Inferior parietal cortex (tissue), 1 donor: ENCODE measurements around the gene MRPS18A.
"Not testable (repeated sequence)": the region's sequence is repeated elsewhere in the genome, so short reads cannot be mapped to it uniquely, and the experiment has no call there.

Source experiments
- DNase-seq: peaks from one replicate; pipeline ENCODE4 v3.0.0-alpha.2; 2016; ENCODE audit errors: extremely low spot score

The MRPS18A gene

DNA sequence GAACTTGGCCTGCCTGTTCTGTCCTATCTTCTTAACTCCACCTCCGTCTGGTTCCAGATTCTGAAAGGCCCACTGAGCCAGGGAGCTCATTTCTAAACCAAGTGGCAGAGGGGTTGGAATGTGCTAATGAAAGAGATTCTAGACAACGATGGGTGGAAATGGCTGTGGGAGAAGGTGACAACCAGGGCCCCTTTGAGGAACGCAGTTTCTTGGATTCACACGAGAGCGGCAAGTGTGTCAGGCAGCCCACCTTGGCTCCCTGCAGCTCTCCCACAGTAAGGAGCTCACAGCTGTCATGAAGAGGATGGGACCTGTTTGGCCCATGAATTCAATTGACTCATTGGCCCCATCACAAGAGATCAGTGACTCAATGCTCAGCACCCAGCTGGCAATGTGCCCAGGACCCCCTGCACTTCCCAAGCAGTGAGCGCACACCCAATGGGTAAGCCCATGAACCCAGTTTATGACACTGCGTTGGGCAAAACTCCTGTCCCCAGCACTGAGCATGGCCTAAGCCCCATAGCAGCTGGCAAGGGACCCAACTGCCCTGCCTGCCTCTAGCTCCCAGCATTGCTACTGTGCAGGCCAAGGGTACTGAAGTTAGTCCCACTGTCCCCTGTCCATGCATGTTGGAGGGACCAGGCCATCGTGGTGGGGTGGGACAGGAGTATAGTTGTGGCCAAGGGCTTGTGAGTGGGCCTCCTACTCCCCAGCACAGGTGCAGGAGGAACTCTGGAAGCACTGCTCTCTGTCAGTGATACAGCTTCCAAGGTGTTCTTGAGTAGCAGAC, 16.4 kb downstream of the MRPS18A start:
- no peak for DNase-seq

DNA sequence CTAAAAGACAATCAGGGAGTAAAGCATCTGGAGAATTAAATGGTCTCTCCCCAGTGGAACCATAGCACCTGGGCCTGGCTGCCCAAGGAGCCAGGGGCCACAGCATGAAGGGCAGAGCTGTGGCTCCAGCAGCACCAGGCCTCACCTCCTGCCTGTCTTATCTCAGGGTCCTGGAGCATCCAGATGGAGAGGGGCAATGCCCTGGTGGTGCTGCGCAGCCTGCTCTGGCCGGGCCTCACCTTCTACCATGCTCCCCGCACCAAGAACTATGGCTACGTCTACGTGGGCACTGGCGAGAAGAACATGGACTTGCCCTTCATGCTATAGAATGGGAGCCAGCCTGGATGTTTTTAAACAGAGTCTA, 17.0 kb downstream of the MRPS18A start:
- no peak for DNase-seq

DNA sequence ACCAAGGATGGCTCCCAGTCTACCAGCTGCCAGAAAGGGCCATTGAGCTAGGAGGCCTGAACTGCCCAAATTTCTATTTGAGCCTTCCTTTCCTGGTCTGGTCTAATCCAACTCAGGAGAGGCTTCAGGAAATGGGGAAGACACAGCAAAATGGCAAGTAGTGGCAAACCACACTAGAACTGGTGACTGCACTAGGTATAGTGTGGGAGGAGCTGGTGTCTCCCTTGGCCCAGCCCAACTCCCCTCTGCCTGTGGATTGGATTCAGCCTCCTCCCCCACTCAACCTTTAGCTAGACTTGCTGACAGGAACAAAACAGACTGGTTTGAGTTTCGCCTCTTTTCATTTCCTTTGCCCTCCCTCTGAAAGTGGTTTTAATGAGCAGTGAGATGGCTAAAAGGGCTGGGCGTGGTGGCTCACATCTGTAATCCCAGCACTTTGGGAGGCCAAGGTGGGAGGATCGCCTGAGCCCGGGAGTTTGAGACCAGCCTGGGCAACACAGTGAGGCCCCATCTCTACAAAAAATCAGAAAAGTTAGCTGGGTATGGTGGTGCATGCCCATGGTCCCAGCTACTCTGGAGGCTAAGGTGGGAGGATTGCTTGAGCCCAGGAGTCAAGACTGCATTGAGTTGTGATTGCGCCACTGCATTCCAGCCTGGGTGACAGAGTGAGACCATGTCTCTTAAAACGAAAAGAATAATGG, 17.5 kb downstream of the MRPS18A start:
- DNase-seq, result no peak

DNA sequence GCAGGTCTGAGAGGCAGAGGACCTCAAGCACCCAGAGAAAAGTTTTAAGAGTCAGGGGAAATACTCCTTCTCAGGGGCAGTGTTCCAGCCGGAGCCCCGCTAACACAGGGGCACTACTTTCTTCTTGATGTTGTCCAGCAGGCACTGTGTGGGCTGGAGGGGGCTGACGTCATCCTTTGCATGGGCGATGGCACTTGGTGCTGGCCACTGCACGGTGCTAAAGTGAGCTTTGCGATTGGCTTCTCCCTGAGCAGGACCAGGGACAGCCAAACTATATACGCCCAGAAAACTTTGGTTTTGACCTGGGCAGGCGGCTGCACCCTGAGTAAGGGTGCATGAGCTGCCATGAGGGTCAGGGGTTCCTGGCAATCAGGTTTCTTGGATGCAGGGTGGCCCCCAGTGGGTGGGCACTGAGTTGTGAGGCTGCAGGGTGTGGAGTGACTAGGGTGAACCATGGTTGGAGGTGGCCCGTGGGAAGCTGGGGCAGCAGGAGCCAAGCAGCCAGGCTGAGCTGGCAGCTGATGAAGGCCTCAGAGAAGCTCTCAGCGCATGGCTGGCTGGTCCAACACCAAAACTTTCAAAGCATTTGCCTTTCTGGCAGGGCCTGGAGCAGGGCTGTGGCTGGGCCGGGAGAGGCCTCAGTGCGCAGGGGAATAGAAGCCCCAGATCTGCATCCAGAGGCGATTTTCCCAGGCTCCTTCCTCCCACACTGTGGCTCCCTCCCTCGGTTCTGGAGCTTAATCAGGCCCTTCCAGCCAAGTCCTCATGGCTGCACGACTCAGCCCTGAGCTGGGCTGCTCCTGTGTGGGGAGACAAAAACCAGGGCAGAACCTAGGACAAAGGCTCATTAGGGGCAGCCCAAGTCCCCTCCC, 18.3 kb downstream of the MRPS18A start:
- peak; percentile 27 for DNase-seq

DNA sequence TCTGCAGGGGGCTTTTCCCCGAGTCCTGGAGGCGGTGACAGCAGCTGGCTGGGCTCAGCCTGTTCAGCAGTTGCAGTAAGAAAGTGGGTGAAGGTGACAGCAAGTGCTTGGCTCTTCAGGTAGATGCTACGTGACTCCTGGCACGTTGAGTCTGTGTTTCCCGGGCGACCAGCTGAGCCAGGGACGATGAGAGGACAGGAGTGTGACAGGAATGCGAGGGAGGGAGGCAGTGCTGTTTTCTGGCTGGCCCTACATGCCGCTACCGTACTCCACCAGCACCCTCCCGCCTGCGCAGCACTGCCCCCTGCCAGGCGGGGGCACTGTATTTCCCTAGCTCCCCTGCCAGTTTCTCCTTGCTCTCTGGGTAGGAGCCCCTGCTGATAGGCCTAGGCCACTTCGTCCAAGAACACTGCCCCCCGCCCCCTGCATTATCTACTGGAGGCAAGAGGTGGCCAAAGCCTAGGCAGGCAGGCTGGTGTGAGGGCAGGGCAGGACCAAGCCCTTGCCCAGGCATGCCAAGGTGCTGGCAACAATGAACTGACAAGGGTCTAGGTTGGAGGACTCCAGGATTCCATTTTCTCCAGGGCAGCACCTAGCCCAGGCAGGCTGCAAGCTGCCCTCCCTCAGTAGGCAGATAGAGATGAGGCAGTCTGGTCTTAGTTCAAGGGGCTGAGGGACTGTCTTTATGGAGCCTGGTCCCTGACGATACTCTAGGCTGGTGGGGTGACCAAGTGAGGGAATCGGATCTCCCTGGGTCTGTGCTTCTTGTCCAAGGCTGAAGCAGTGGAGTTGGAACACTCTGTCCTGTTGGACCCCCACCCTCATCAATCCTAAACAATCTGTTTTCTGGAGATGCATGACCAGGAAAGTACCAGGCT, 19.2 kb downstream of the MRPS18A start:
- DNase-seq, result peak; percentile 35

DNA sequence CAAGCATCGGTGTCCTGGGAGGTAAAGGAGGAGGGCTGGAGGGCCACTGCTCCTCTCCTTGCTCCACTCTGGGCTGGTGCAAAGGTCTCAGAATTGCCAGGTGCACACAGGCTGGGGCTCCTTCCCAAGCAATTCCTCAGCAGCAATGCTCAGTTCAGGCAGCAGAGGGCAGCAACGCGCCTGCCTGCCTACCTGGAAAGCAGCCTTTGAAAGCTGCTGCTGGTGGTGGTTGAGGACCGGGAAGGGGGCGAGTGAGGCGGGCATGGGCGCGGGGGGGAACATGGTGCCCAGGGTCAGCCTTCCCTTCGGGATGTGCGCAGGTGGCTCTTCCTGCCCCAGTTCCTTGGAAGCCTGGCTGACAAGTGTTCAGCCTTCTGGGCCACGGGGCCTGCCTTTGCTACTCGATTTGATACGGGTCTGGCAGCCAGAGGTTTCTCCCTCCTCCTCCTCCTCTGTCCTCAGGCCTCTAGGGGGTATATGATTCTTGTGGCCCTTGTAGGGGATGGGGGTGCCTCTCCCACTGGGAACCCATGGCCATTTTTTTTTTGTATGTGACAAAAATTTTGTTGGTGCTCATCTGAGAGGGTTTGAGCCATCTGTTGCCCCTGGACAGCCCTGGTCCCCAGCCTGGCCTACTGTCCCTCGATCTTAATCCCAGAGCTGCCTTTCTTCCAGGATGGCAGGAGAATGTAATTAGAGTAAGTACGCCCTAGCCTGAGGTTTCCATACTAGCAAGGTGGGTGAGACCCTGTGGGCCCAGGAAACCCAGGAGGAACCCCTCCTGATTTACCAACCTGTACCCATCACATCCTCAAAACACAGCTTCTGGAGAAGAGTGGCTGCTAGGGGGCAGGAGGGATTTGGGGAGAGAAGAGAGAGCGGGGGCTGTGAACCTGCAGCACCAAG, 20.1 kb downstream of the MRPS18A start:
- DNase-seq, result peak; percentile 87

DNA sequence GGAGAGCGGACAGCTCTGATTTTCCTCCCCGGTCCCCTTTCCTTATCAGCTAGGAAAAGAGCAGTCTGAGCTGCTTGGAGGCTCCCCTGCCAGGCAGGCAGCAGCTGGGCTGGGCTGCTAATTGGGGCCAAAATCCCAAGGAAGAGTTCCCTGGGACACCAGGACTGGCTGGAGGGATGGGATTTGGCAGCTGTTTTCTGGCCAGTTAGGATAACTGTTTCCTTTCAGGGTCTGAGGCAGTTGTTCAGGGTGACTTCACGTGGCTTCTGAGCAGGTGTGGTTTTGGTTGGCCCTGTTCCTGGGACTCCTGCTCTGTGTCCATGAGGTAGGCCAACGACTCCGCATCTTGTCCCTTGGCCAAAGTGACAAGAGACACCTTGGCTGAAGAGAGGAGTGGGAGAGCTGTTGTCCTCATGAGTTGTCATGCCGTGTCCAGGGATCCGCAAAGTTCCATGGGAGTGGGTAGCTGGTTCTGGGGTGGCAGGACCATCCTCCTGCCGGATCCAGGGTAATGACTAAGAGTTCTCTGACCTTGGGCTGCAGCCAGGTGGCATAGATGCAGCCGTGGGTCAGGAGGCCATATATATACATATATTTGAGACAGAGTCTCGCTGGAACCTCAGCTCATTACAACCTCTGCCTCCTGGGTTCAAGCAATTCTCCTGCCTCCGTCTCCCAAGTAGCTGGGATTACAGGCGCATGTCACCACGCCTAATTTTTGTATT, 21.2 kb downstream of the MRPS18A start:
- DNase-seq, result no peak

DNA sequence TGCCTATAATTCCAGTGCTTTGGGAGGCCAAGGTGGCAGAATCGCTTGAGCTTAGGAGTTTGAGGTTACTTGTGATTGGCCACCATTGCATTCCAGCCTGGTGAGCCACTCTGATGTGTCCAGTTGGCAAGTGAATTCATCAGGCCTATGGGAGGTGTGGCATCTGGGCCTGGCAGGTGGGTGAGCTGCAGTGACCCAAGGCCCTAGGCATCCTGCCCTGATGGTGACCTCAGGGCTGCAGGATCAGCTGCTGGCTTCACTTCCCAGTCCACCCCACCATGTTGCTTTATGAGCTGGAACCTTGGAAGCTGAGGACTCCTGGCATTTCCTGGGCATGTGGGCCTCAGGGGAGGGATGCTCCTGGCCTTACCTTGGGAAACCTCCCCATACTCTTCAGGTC, 22.2 kb downstream of the MRPS18A start:
- no peak for DNase-seq

DNA sequence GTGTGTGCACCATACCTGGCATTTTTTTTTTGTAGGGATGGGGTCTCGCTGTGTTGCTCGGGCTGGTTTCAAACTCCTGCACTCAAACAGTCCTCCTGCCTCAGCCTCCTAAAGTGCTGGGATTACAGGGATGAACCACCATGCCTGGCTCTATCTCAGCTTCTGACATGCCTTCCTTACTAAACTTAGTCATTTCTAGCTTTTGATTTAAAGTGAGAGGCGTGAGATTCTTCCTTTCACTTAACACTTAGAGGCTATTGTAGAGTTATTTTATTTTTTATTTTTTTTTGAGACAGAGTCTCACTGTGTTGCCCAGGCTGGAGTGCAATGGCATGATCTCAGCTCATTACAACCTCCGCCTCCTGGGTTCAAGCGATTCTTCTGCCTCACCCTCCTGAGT, 24.6 kb downstream of the MRPS18A start:
- not testable (repeated sequence) for DNase-seq

DNA sequence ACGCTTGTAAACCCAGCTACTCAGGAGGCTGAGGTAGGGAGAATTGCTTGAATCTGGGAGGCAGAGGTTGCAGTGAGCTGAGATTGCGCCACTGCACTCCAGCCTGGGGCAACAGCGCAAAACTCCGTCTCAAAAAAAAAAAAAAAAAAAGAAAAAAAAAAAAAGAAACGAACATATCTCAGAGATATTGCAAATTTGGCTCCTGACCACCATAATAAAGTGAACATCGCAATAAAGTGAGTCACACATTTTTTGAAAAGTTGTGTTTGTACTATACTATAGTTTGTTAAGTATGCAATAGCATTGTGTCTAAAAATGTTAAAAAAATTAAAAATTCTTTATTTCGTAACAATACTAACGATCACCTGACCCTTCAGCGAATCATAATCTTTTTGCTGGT, 29.4 kb downstream of the MRPS18A start:
- no peak for DNase-seq

DNA sequence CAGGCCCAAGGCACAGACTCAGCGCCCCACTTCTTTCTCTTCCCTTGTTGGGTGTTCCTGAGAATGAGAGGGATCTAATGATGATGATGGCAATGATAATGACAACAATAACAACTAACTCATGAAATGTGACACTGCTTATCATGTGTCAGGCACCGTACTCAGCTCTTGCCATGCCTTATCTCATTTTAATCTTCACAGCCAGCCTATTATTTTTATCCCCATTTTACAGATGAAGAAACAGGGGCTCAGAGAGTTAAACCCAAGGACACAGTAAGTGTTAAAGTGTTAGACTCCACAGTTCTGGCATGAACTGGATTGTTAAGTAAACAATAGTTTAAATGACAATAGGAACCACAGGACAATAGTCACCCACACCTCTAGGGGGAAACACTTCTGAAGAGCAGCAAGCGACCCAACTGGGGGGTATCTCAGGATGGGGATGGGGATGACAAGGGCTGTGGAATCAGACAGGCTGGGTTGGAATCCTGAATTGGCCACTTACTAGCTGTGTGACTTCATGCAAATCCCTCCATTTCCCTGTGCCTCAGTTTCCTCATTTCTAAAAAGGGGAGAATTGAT, 30.3 kb downstream of the MRPS18A start:
- no peak for DNase-seq

DNA sequence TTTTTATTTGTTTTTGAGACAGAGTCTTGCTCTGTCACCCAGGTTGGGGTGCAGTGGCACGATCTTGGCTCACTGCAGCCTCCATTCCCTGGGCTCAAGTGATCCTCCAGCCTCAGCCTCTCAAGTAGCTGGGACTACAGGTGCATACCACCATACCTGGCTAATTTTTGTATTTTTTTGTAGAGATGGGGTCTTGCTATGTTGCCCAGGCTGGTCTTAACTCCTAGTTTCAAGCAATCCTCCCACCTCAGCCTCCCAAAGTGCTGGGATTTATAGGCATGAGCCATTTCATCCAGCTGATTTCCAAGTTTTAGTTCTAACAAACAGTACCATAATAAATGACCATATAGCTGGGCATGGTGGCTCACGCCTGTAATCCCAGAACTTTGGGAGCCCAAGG, 34.8 kb downstream of the MRPS18A start:
- DNase-seq, result not testable (repeated sequence)

DNA sequence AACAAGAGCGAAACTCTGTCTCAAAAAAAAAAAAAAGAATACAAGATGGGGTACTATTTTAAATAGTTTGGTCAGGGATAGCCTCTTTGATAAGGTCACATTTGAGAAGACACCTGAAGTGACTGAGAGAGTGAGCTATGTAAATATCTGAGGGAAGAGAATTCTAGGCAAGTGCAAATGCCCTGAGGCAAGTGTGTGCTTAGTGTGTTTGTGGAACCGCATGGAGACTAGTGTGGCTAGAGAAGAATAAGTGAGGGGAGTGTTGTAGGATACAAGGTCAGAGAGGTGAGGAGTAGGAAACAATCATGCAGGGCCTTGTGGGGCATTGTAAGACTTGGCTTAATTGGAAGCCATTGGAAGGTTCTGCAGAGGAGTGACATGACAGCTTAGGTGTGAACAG, 39.3 kb downstream of the MRPS18A start:
- no peak for DNase-seq

DNA sequence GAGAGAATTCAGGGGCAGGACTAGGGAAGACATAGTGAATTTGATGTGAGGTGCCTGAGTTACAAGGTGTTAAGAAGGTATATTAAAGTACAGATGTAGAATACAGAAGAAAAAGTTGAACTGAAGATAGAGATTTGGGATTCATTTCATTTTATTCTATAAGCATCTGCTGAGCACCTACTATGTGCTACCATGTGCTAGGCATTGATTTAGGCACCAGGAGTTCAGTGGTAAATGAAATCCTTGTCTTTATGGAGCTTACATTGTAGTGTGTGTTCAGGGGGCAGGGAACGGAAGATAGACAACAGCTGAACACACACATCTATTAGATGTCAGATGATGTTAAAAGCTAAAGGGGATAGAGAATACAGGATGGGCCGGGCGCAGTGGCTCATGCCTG, 40.0 kb downstream of the MRPS18A start:
- DNase-seq, result no peak

DNA sequence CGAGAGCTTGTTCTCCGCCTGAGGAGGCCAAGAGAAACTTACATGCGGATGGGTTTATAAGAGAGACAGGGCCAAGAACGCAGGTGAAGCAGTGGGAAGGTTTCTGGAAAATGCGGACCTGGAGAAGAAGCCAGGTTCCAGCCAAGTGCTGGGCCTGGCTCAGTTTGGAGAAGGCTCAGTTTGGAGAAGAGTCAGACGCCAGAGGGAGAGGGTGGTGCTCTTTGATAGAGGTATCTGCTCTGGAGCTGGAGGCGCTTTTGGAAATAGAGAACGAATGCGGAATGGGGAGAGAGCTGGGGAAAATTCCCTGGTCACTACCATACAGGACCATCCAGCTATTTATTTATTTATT, 42.0 kb downstream of the MRPS18A start:
- no peak for DNase-seq

DNA sequence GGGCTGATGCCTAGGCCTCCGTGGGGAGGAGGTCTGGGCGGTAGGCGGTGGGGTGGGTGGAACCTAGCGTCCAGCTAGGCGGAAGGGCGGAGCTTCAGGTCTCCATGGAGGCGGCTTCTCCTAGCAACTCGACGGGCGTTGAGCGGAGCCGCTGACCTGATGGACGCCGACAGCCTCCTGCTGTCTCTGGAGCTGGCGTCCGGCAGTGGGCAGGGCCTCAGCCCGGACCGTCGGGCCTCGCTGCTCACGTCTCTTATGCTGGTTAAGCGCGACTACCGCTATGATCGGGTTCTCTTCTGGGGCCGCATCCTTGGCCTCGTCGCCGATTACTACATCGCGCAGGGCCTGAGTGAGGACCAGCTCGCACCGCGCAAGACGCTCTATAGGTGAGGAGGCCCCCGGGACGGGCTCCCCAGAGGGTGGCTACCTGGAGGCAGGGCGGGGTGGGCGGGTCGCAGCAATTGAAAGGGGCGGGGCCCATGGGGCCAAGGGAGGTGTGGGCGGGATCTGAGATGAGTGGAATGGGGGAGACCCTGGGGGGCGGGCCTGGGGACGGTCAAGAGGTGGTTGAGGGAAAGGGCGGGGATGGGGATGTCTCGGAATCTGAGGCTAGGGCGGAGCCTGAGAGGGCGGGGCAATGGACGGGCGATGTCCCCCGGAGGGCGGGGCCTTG, 42.5 kb downstream of the MRPS18A start, which contains the start of gene RSPH9:
Gene RSPH9 (plus strand): TSS at position 97 of the 673 bp plus-strand sequence. CDS start 63 bp downstream, at position 160.
- DNase-seq, result no peak

DNA sequence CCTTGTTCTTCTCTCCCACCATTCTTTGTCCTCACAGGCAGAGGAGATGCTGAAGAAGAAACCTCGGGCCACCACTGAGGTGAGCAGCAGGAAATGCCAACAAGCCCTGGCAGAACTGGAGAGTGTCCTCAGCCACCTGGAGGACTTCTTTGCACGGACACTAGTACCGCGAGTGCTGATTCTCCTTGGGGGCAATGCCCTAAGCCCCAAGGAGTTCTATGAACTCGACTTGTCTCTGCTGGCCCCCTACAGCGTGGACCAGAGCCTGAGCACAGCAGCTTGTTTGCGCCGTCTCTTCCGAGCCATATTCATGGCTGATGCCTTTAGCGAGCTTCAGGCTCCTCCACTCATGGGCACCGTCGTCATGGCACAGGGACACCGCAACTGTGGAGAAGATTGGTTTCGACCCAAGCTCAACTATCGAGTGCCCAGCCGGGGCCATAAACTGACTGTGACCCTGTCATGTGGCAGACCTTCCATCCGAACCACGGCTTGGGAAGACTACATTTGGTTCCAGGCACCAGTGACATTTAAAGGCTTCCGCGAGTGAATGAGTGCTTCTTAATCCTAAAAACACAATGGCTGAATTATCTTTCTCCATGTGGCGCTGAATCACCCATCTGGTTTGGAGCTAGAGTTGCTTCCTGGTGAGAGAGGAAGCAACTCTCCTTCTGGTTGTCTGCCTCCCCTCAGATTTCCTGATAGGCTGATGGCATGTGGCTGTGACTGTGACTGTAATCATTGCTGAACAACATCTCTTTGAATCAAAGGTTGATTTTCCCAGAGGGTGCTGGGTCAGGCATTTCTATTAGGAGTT, 47.4 kb downstream of the MRPS18A start:
- no peak for DNase-seq

DNA sequence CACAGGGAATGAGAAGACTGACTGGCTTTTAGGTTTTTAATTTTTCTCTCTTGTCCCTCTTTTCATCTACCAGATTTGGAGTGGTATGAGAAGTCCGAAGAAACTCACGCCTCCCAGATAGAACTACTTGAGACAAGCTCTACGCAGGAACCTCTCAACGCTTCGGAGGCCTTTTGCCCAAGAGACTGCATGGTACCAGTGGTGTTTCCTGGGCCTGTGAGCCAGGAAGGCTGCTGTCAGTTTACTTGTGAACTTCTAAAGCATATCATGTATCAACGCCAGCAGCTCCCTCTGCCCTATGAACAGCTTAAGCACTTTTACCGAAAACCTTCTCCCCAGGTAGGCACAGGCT, 51.3 kb downstream of the MRPS18A start:
- no peak for DNase-seq
